ENCODE data around the gene RASSF7. TPM values are rescaled to one million over a fixed set of nuclear protein-coding genes. Genes with fewer than 3 reads are reported as not detected.

The RASSF7 gene
- total RNA-seq, 1 experiment from 2014 or later: 36.2 TPM

- no peak overlapping the region for H3K4me2 ChIP-seq
- no peak for DNase-seq
- CTCF ChIA-PET: no interaction called here
Measured at GRCh38 chr11:587978-588380, 27.2 kb downstream of the RASSF7 start.

GRCh38 chr11:589798-590197 is 29.0 kb downstream of the RASSF7 start:
- POLR2A ChIA-PET (ENCODE audit: unreplicated experiment): no interaction called here
- TF ChIP-seq EZH2 (IDR thresholded peaks at IDR 0.05; ENCODE audit: low read depth): no peak
- TF ChIP-seq CTCF (conservative IDR thresholded peaks at IDR 0.05): no peak
- H3K9me3 ChIP-seq (ENCODE audit: insufficient read depth, low read depth): no peaks in the 10 kb centered on the region
- CTCF ChIA-PET: no interaction called here
- H3F3A ChIP-seq (ENCODE audit: insufficient read depth, low read depth): no peaks in the 10 kb centered on the region; the same call in 1 of the 2 replicates
- H2AFZ ChIP-seq: no peak overlapping the region
- BruUV-seq (replicated peaks): no TSS peak
- H3K36me3 ChIP-seq (ENCODE audit: low read depth): no peaks in the 10 kb centered on the region
- no peak overlapping the region for H3K4me3 ChIP-seq
- H3K27ac ChIP-seq: no peak overlapping the region
- peaks cover 10% of the 10 kb centered on the region for H4K20me1 ChIP-seq (ENCODE audit: insufficient read depth)
- no peaks in the 10 kb centered on the region for H3K9me2 ChIP-seq (ENCODE audit: insufficient read depth)
- no peaks in the 10 kb centered on the region for H3K4me1 ChIP-seq (replicated peaks; ENCODE audit: insufficient read depth)
- intact Hi-C loops (cut with micrococcal nuclease; ENCODE audit: unreplicated experiment): no loop called here
- H3K79me2 ChIP-seq (ENCODE audit: low read depth): no peaks in the 10 kb centered on the region
- no peaks in the 10 kb centered on the region for H3K27me3 ChIP-seq (ENCODE audit: insufficient read depth, low read depth)
- DNase-seq: no peak
- no peak overlapping the region for H3K4me2 ChIP-seq

More at GRCh38 chr11:587978-588380, 27.2 kb downstream of the RASSF7 start:
- Histone ChIP-seq H3K9me3 (ENCODE audit: insufficient read depth, low read depth) (no peaks in the 10 kb centered on the region), H2AFZ (no peak overlapping the region), H3K27ac (no peak overlapping the region), H4K20me1 (ENCODE audit: insufficient read depth) (peaks cover 6% of the 10 kb centered on the region; the same call in 1 of the 2 replicates), H3K36me3 (ENCODE audit: low read depth) (no peaks in the 10 kb centered on the region), H3K9me2 (ENCODE audit: insufficient read depth) (no peaks in the 10 kb centered on the region), H3F3A (ENCODE audit: insufficient read depth, low read depth) (no peaks in the 10 kb centered on the region; the same call in 1 of the 2 replicates), H3K27me3 (ENCODE audit: insufficient read depth, low read depth) (no peaks in the 10 kb centered on the region), H3K4me3 (no peak overlapping the region), H3K79me2 (ENCODE audit: low read depth) (no peaks in the 10 kb centered on the region), H3K4me1 (replicated peaks; ENCODE audit: insufficient read depth) (no peaks in the 10 kb centered on the region)
- POLR2A ChIA-PET (ENCODE audit: unreplicated experiment): no interaction called here
- BruUV-seq (replicated peaks): no TSS peak
- intact Hi-C loops (cut with micrococcal nuclease; ENCODE audit: unreplicated experiment): no loop called here
- TF ChIP-seq CTCF (conservative IDR thresholded peaks at IDR 0.05): no peak
- no peak for TF ChIP-seq EZH2 (IDR thresholded peaks at IDR 0.05; ENCODE audit: low read depth)

GRCh38 chr11:590997-591396 is 30.2 kb downstream of the RASSF7 start:
- peaks cover 10% of the 10 kb centered on the region for H4K20me1 ChIP-seq (ENCODE audit: insufficient read depth)
- H3K4me3 ChIP-seq: no peak overlapping the region
- ChIA-PET POLR2A (ENCODE audit: unreplicated experiment) (no interaction called here), CTCF (no interaction called here)
- no peaks in the 10 kb centered on the region for H3K9me3 ChIP-seq (ENCODE audit: insufficient read depth, low read depth)
- H3K36me3 ChIP-seq (ENCODE audit: low read depth): no peaks in the 10 kb centered on the region
- DNase-seq: no peak
- H3K79me2 ChIP-seq (ENCODE audit: low read depth): no peaks in the 10 kb centered on the region
- no peak overlapping the region for H2AFZ ChIP-seq
- no peaks in the 10 kb centered on the region for H3K9me2 ChIP-seq (ENCODE audit: insufficient read depth)
- no peaks in the 10 kb centered on the region for H3K27me3 ChIP-seq (ENCODE audit: insufficient read depth, low read depth)
- TF ChIP-seq EZH2 (IDR thresholded peaks at IDR 0.05; ENCODE audit: low read depth) (no peak), CTCF (conservative IDR thresholded peaks at IDR 0.05) (no peak)
- H3K4me1 ChIP-seq (replicated peaks; ENCODE audit: insufficient read depth): no peaks in the 10 kb centered on the region
- no peak overlapping the region for H3K27ac ChIP-seq
- no peaks in the 10 kb centered on the region; the same call in 1 of the 2 replicates for H3F3A ChIP-seq (ENCODE audit: insufficient read depth, low read depth)
- BruUV-seq (replicated peaks): no TSS peak
- intact Hi-C loops (cut with micrococcal nuclease; ENCODE audit: unreplicated experiment): no loop called here
- no peak overlapping the region for H3K4me2 ChIP-seq
